H9 (cell line): ENCODE data around the gene SERTAD1. TPM values are rescaled to one million over a fixed set of nuclear protein-coding genes. Genes with fewer than 3 reads are reported as not detected.

Source experiments
- DNase-seq: peaks from one replicate; pipeline ENCODE4 v3.0.0-alpha.2; 2017
- H2AFZ ChIP-seq: one replicate; pipeline ENCODE4 v1.6.1; 2013; ENCODE audit warnings: mild to moderate bottlenecking, low read length, control low read depth, moderate library complexity
- H2AK5ac ChIP-seq: 2 replicates; pipeline ENCODE4 v1.6.1; 2013; ENCODE audit warnings: low read length, control low read depth, mixed read lengths; ENCODE audit not compliant: insufficient read length
- H2BK120ac ChIP-seq: one replicate; pipeline ENCODE4 v1.6.1; 2013; ENCODE audit warnings: low read depth, mild to moderate bottlenecking, low read length, control low read depth, inconsistent platforms; ENCODE audit not compliant: poor library complexity, severe bottlenecking
- H2BK12ac ChIP-seq: 2 replicates; pipeline ENCODE4 v1.6.1; 2013; ENCODE audit warnings: low read length, control low read depth, mixed read lengths, low read depth; ENCODE audit not compliant: insufficient read length
- H2BK15ac ChIP-seq: 2 replicates; pipeline ENCODE4 v1.6.1; 2013; ENCODE audit warnings: low read depth, low read length, control low read depth
- H2BK20ac ChIP-seq: one replicate; pipeline ENCODE4 v1.6.1; 2013; ENCODE audit warnings: low read depth, mild to moderate bottlenecking, low read length, control low read depth, inconsistent platforms; ENCODE audit not compliant: poor library complexity, severe bottlenecking
- H2BK5ac ChIP-seq: 2 replicates; pipeline ENCODE4 v1.6.1; 2013; ENCODE audit warnings: low read length, control low read depth, mixed read lengths; ENCODE audit not compliant: insufficient read length
- H3K14ac ChIP-seq: 2 replicates; pipeline ENCODE4 v1.6.1; 2013; ENCODE audit warnings: low read length, control low read depth; ENCODE audit not compliant: insufficient read depth
- H3K18ac ChIP-seq: 2 replicates; pipeline ENCODE4 v1.6.1; 2013; ENCODE audit warnings: low read depth, mild to moderate bottlenecking, mixed read lengths, low read length, control low read depth; ENCODE audit not compliant: insufficient read length
- H3K23ac ChIP-seq: 2 replicates; pipeline ENCODE4 v1.6.1; 2013; ENCODE audit warnings: low read length, control low read depth, mixed read lengths, low read depth; ENCODE audit not compliant: insufficient read length
- H3K23me2 ChIP-seq: 2 replicates; pipeline ENCODE4 v1.6.1; 2013; ENCODE audit warnings: low read depth, mild to moderate bottlenecking, mixed read lengths, low read length, control low read depth; ENCODE audit not compliant: insufficient read length, poor library complexity, severe bottlenecking
- H3K27ac ChIP-seq: 2 replicates; pipeline ENCODE4 v1.5.1; 2013; ENCODE audit warnings: low read length, control low read depth, mixed read lengths, low read depth; ENCODE audit not compliant: insufficient read length
- H3K27me3 ChIP-seq: 2 replicates; pipeline ENCODE4 v1.6.1; 2013; ENCODE audit warnings: low read length, control low read depth, inconsistent platforms; ENCODE audit not compliant: insufficient read depth
- H3K4ac ChIP-seq: 2 replicates; pipeline ENCODE4 v1.6.1; 2013; ENCODE audit warnings: low read depth, mild to moderate bottlenecking, control low read depth, inconsistent platforms, low read length, moderate library complexity
- H3K4me1 ChIP-seq: 2 replicates; pipeline ENCODE4 v1.6.1; 2013; ENCODE audit warnings: low read length, control low read depth, inconsistent platforms; ENCODE audit not compliant: insufficient read depth
- H3K4me2 ChIP-seq: 2 replicates; pipeline ENCODE4 v1.6.1; 2013; ENCODE audit warnings: low read length, control low read depth, mixed read lengths; ENCODE audit not compliant: insufficient read length, insufficient read depth
- H3K56ac ChIP-seq: 2 replicates; pipeline ENCODE4 v1.6.1; 2013; ENCODE audit warnings: low read depth, mild to moderate bottlenecking, mixed read lengths, low read length, control low read depth; ENCODE audit not compliant: insufficient read length
- H3K79me1 ChIP-seq: 2 replicates; pipeline ENCODE4 v1.6.1; 2013; ENCODE audit warnings: low read depth, mild to moderate bottlenecking, moderate library complexity, low read length, control low read depth, inconsistent platforms; ENCODE audit not compliant: insufficient read depth, poor library complexity, severe bottlenecking
- H3K79me2 ChIP-seq: 2 replicates; pipeline ENCODE4 v1.6.1; 2013; ENCODE audit warnings: low read length, control low read depth, inconsistent platforms; ENCODE audit not compliant: insufficient read depth
- H3K9ac ChIP-seq: 2 replicates; pipeline ENCODE4 v1.6.1; 2013; ENCODE audit warnings: low read length, control low read depth, mixed read lengths; ENCODE audit not compliant: insufficient read length; ENCODE audit errors: extremely low read depth
- H3K9me3 ChIP-seq: one replicate; pipeline ENCODE4 v1.6.1; 2013; ENCODE audit warnings: low read depth, low read length, inconsistent platforms; ENCODE audit not compliant: control insufficient read depth
- H3T11ph ChIP-seq: one replicate; pipeline ENCODE4 v1.6.1; 2013; ENCODE audit warnings: mild to moderate bottlenecking, low read length, control low read depth, inconsistent platforms
- H4K20me1 ChIP-seq: one replicate; pipeline ENCODE4 v1.6.1; 2013; ENCODE audit not compliant: control insufficient read depth, insufficient read length, insufficient read depth
- H4K5ac ChIP-seq: 2 replicates; pipeline ENCODE4 v1.6.1; 2013; ENCODE audit warnings: low read depth, mild to moderate bottlenecking, mixed read lengths, low read length, control low read depth; ENCODE audit not compliant: insufficient read length
- H4K8ac ChIP-seq: replicated peaks from 2 replicates; pipeline ENCODE4 v1.6.1; 2013; ENCODE audit warnings: low read length, control low read depth, mixed read lengths, low read depth; ENCODE audit not compliant: insufficient read length
- H4K91ac ChIP-seq: 2 replicates; pipeline ENCODE4 v1.6.1; 2013; ENCODE audit warnings: low read depth, mild to moderate bottlenecking, moderate library complexity, mixed read lengths, low read length, control low read depth; ENCODE audit not compliant: insufficient read length
- H3K27ac Mint-ChIP-seq, 3 experiments: 2 replicates in 2 of 3; 3 replicates in 1 of 3; pipeline ENCODE4 v1.8.0; 2020 to 2021; ENCODE audit warnings: mixed read lengths in 3 of 3, mild to moderate bottlenecking in 1 of 3, moderate library complexity in 1 of 3
- H3K27me3 Mint-ChIP-seq: 2 replicates; pipeline ENCODE4 v1.8.0; 2021; ENCODE audit warnings: low read depth, mild to moderate bottlenecking, moderate library complexity, mixed read lengths
- H3K36me3 Mint-ChIP-seq, 3 experiments: 2 replicates in 2 of 3; 3 replicates in 1 of 3; pipeline ENCODE4 v1.8.0; 2020 to 2021; ENCODE audit warnings: low read depth in 3 of 3, mixed read lengths in 3 of 3; ENCODE audit not compliant: insufficient read depth in 1 of 3
- H3K4me1 Mint-ChIP-seq, 2 experiments: 2 replicates each; pipeline ENCODE4 v1.8.0; 2020; ENCODE audit warnings: mixed read lengths in 2 of 2
- H3K4me3 Mint-ChIP-seq, 2 experiments: 2 replicates in 1 of 2; 3 replicates in 1 of 2; pipeline ENCODE4 v1.8.0; 2020 to 2021; ENCODE audit warnings: mild to moderate bottlenecking in 2 of 2, mixed read lengths in 2 of 2, moderate library complexity in 1 of 2
- H3K9me3 Mint-ChIP-seq, 2 experiments: 2 replicates in 1 of 2; 3 replicates in 1 of 2; pipeline ENCODE4 v1.8.0; 2020; ENCODE audit warnings: mild to moderate bottlenecking in 2 of 2, mixed read lengths in 2 of 2, moderate library complexity in 1 of 2
- WGBS: extraction: QIAGEN DNeasy Blood & Tissue Kit; methylation state at CpG from one replicate; pipeline ENCODE4 v1.1.7; 2013; ENCODE audit warnings: missing lambda C conversion rate, low lambda C conversion rate, mixed read lengths; ENCODE audit not compliant: insufficient read length; ENCODE audit errors: extremely low coverage; 5-methylcytosine and 5-hydroxymethylcytosine counted together
- total RNA-seq: library from RNA; stranded (reverse); gene quantifications from 2 replicates; pipeline ENCODE4 v1.2.1, GENCODE V29; 2021
- TF ChIP-seq, protein P1 (sequence below): fragments of 200-600 bp; sonication (generic); conservative IDR thresholded peaks from 3 replicates; pipeline ENCODE4 v1.8.0; 2021; ENCODE audit warnings: antibody characterized with exemption, mild to moderate bottlenecking

Gene SERTAD1
- total RNA-seq, 1 experiment from 2014 or later, result 7.9 TPM

DNA sequence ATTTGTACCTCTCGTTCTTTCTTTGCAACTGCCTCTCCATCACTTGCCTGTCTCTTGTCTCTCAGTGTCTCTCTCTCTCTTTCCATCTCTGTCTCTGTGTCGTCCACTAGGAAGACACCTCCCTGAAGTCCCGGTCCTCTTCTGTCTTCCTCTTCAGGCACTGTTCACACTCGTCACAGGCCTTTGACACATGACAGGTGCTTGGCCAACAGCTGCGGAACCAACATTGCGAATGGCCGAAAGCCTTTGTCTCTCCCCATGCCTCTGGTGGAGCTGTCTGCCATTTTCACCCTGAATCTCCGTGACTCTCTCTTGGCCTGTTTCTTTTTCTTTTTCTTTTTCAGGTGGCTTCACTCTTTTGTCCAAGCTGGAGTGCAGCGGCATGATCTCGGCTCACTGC is 38.6 kb downstream of the SERTAD1 start:
- no peaks in the 10 kb centered on the region for H3K4me1 ChIP-seq
- no peak for DNase-seq
- peaks cover 8 to 12% of the 10 kb centered on the region in 2 experiments for H3K4me1 Mint-ChIP-seq
- no peak overlapping the region for H2BK120ac ChIP-seq
- no peak overlapping the region for H4K8ac ChIP-seq
- TF ChIP-seq, protein P1, sequence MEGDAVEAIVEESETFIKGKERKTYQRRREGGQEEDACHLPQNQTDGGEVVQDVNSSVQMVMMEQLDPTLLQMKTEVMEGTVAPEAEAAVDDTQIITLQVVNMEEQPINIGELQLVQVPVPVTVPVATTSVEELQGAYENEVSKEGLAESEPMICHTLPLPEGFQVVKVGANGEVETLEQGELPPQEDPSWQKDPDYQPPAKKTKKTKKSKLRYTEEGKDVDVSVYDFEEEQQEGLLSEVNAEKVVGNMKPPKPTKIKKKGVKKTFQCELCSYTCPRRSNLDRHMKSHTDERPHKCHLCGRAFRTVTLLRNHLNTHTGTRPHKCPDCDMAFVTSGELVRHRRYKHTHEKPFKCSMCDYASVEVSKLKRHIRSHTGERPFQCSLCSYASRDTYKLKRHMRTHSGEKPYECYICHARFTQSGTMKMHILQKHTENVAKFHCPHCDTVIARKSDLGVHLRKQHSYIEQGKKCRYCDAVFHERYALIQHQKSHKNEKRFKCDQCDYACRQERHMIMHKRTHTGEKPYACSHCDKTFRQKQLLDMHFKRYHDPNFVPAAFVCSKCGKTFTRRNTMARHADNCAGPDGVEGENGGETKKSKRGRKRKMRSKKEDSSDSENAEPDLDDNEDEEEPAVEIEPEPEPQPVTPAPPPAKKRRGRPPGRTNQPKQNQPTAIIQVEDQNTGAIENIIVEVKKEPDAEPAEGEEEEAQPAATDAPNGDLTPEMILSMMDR, result no peak
- H3K4ac ChIP-seq, result no peak overlapping the region
- H3K56ac ChIP-seq, result no peak overlapping the region
- no peak overlapping the region for H3K27ac ChIP-seq
- no peak overlapping the region for H2AFZ ChIP-seq
- H3K27me3 ChIP-seq, result no peaks in the 10 kb centered on the region
- WGBS, result no CpG with 5 or more reads among the region's 10 CpGs
- no peak overlapping the region for H2BK20ac ChIP-seq
- H3K14ac ChIP-seq, result no peak overlapping the region
- no peak overlapping the region for H3K27ac Mint-ChIP-seq
- H3K18ac ChIP-seq, result no peak overlapping the region
- H3K4me3 Mint-ChIP-seq, result no peak overlapping the region
- H3K23me2 ChIP-seq, result no peaks in the 10 kb centered on the region
- H2BK5ac ChIP-seq, result no peak overlapping the region
- no peak overlapping the region for H3K9ac ChIP-seq
- no peaks in the 10 kb centered on the region for H3K9me3 ChIP-seq
- H4K5ac ChIP-seq, result no peak overlapping the region
- no peaks in the 10 kb centered on the region for H3K36me3 Mint-ChIP-seq
- H2AK5ac ChIP-seq, result no peak overlapping the region
- H3K4me2 ChIP-seq, result no peak overlapping the region
- no peak overlapping the region for H3T11ph ChIP-seq
- no peaks in the 10 kb centered on the region for H3K79me2 ChIP-seq
- no peak overlapping the region for H4K91ac ChIP-seq
- no peak overlapping the region for H2BK12ac ChIP-seq
- no peak overlapping the region for H2BK15ac ChIP-seq
- peaks cover 10% of the 10 kb centered on the region; the same call in 1 of the 2 replicates for H3K27me3 Mint-ChIP-seq
- no peaks in the 10 kb centered on the region for H3K79me1 ChIP-seq
- no peaks in the 10 kb centered on the region for H4K20me1 ChIP-seq
- no peaks in the 10 kb centered on the region for H3K9me3 Mint-ChIP-seq
- H3K23ac ChIP-seq, result no peak overlapping the region
